ENCODE data around the gene SERPINB10. TPM values are rescaled to one million over a fixed set of nuclear protein-coding genes. Genes with fewer than 3 reads are reported as not detected.

SERPINB10 gene
- total RNA-seq, 1 donor from 2014 or later, result not detected

DNA sequence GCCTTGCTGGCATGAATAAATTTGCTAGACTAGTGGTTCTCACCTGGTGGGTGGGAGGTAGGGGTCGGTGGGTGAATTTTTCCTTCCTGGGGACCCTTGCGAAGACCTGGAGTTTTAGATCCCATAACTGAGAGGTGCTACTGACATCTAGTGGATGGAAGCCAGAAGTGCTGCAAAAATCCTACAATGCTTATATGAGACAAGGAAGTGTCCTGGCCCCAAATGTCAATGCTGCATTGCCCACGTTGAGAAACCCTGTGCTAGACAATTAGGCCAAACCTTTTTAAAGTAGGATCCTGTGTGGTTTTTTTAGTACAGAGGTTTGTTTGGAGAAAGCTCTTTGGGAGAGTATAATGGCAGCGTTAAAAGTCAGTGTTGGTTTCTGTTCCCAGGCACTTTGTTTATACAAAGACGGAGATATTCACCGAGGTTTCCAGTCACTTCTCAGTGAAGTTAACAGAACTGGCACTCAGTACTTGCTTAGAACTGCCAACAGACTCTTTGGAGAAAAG lies 71.7 kb downstream of the SERPINB10 start:
- H3K4me3 Mint-ChIP-seq (ENCODE audit: unreplicated experiment), result peak overlapping the region; percentile 42

DNA sequence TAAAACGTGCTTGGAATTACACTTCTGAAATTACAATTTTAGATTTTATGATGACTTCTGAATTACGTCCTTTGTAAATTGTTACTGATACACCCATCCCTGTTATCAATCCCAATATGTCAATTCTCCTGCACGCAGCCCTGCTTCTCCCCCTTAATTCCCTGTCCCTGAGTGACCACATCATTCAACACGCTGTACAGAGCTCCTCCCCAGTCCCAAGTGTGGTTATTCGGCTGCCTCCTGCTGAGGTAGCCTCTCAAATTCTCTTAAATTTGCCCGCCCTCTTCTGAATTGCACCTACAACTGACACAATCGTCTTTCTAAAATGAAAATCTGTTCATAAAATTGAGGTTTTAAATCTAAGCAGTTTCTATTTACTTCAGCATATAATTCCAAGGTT lies 72.3 kb downstream of the SERPINB10 start:
- peaks cover 25% of the 10 kb centered on the region for H3K79me2 ChIP-seq (ENCODE audit: insufficient read depth, low read length)
- H3K9ac ChIP-seq (ENCODE audit: low read length), result peak overlapping the region; percentile 53

More for the DNA sequence above, 71.7 kb downstream of the SERPINB10 start:
- Mint-ChIP-seq H3K27ac (ENCODE audit: unreplicated experiment) (peak overlapping the region; percentile 74), H3K36me3 (ENCODE audit: low read depth, unreplicated experiment) (peaks cover 6% of the 10 kb centered on the region), H3K4me1 (ENCODE audit: low read depth, unreplicated experiment) (peaks cover 4% of the 10 kb centered on the region), H3K9me3 (ENCODE audit: unreplicated experiment) (no peaks in the 10 kb centered on the region), H3K27me3 (ENCODE audit: low read depth, unreplicated experiment) (no peaks in the 10 kb centered on the region)
- peak; percentile 87 for FAIRE-seq
- H4K20me1 ChIP-seq (ENCODE audit: insufficient read depth, low read length), result peaks cover 6% of the 10 kb centered on the region
- no peak overlapping the region for H3K27ac ChIP-seq (ENCODE audit: low read depth, low read length)
- peak; percentile 53 for DNase-seq (ENCODE audit: low read depth)
- H2AFZ ChIP-seq (ENCODE audit: low read depth, low read length), result peak overlapping the region; percentile 48
- peaks cover 5% of the 10 kb centered on the region for H3K4me1 ChIP-seq (ENCODE audit: insufficient read depth, low read length)
- H3K36me3 ChIP-seq (ENCODE audit: insufficient read depth, low read length), result peaks cover 21% of the 10 kb centered on the region
- H3K79me2 ChIP-seq (ENCODE audit: insufficient read depth, low read length), result peaks cover 30% of the 10 kb centered on the region
- TF ChIP-seq EZH2 (IDR thresholded peaks at IDR 0.05; ENCODE audit: insufficient read depth, low read length), result no peak
- TF ChIP-seq, protein P1, sequence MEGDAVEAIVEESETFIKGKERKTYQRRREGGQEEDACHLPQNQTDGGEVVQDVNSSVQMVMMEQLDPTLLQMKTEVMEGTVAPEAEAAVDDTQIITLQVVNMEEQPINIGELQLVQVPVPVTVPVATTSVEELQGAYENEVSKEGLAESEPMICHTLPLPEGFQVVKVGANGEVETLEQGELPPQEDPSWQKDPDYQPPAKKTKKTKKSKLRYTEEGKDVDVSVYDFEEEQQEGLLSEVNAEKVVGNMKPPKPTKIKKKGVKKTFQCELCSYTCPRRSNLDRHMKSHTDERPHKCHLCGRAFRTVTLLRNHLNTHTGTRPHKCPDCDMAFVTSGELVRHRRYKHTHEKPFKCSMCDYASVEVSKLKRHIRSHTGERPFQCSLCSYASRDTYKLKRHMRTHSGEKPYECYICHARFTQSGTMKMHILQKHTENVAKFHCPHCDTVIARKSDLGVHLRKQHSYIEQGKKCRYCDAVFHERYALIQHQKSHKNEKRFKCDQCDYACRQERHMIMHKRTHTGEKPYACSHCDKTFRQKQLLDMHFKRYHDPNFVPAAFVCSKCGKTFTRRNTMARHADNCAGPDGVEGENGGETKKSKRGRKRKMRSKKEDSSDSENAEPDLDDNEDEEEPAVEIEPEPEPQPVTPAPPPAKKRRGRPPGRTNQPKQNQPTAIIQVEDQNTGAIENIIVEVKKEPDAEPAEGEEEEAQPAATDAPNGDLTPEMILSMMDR (IDR thresholded peaks at IDR 0.05; ENCODE audit: insufficient read depth, low read depth, low read length), result peak; percentile 94
- H3K4me3 ChIP-seq (ENCODE audit: insufficient read depth, low read depth, low read length), result peak overlapping the region; percentile 12
- no peaks in the 10 kb centered on the region for H3K27me3 ChIP-seq (ENCODE audit: insufficient read depth, low read length)
- peak overlapping the region; percentile 75 for H3K4me2 ChIP-seq (ENCODE audit: low read length)
- H3K9ac ChIP-seq (ENCODE audit: low read length), result peak overlapping the region; percentile 53
- H3K9me3 ChIP-seq (ENCODE audit: insufficient read depth, low read depth, low read length), result no peaks in the 10 kb centered on the region

More for the DNA sequence above, 72.3 kb downstream of the SERPINB10 start:
- Histone ChIP-seq H3K4me2 (ENCODE audit: low read length) (peak overlapping the region; percentile 75), H3K27me3 (ENCODE audit: insufficient read depth, low read length) (no peaks in the 10 kb centered on the region), H3K36me3 (ENCODE audit: insufficient read depth, low read length) (peaks cover 26% of the 10 kb centered on the region), H3K9me3 (ENCODE audit: insufficient read depth, low read depth, low read length) (no peaks in the 10 kb centered on the region), H2AFZ (ENCODE audit: low read depth, low read length) (no peak overlapping the region), H3K4me1 (ENCODE audit: insufficient read depth, low read length) (peaks cover 5% of the 10 kb centered on the region), H4K20me1 (ENCODE audit: insufficient read depth, low read length) (peaks cover 1% of the 10 kb centered on the region), H3K27ac (ENCODE audit: low read depth, low read length) (no peak overlapping the region), H3K4me3 (ENCODE audit: insufficient read depth, low read depth, low read length) (no peak overlapping the region)
- Mint-ChIP-seq H3K36me3 (ENCODE audit: low read depth, unreplicated experiment) (peaks cover 6% of the 10 kb centered on the region), H3K4me3 (ENCODE audit: unreplicated experiment) (no peak overlapping the region), H3K27ac (ENCODE audit: unreplicated experiment) (no peak overlapping the region), H3K9me3 (ENCODE audit: unreplicated experiment) (no peaks in the 10 kb centered on the region), H3K27me3 (ENCODE audit: low read depth, unreplicated experiment) (no peaks in the 10 kb centered on the region), H3K4me1 (ENCODE audit: low read depth, unreplicated experiment) (peaks cover 4% of the 10 kb centered on the region)
- TF ChIP-seq EZH2 (IDR thresholded peaks at IDR 0.05; ENCODE audit: insufficient read depth, low read length), result no peak
- TF ChIP-seq, protein P1 (IDR thresholded peaks at IDR 0.05; ENCODE audit: insufficient read depth, low read depth, low read length), result no peak
- DNase-seq (ENCODE audit: low read depth), result no peak
- no peak for FAIRE-seq
